C4-2B (cell line): ENCODE measurements around the gene ABT1.

ENCODE experiments used
- H3K27ac ChIP-seq: fragments of 450-650 bp; 2 replicates; pipeline ENCODE4 v1.5.1; 2017
- ZFX ChIP-seq: fragments of 450-650 bp; IDR thresholded peaks from 2 replicates; pipeline ENCODE4 v1.6.1; 2017
- TF ChIP-seq, protein P1 (sequence below): fragments of 450-650 bp; conservative IDR thresholded peaks from 2 replicates; pipeline ENCODE4 v1.5.1; 2017; ENCODE audit warnings: mild to moderate bottlenecking

ABT1 gene

DNA sequence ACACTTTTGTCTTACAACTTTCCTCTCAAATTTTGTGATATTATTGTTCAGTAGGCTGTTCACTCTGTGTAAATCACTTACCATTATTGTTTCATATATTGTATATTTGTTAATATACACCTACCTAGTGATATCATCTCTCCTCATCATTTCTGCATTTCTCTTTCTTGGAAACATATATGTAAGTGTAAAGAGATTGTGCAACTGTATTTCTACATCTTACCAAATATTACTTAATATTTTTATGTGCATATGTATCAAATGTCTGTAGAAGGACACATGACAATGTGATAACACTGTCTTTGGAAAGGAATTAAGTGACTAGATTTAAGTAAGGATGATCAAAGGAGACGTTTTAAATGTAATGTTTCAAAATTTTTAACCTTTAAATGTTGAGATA lies 32.6 kb downstream of the ABT1 start:
- TF ChIP-seq ZFX: no peak
- TF ChIP-seq, protein P1, sequence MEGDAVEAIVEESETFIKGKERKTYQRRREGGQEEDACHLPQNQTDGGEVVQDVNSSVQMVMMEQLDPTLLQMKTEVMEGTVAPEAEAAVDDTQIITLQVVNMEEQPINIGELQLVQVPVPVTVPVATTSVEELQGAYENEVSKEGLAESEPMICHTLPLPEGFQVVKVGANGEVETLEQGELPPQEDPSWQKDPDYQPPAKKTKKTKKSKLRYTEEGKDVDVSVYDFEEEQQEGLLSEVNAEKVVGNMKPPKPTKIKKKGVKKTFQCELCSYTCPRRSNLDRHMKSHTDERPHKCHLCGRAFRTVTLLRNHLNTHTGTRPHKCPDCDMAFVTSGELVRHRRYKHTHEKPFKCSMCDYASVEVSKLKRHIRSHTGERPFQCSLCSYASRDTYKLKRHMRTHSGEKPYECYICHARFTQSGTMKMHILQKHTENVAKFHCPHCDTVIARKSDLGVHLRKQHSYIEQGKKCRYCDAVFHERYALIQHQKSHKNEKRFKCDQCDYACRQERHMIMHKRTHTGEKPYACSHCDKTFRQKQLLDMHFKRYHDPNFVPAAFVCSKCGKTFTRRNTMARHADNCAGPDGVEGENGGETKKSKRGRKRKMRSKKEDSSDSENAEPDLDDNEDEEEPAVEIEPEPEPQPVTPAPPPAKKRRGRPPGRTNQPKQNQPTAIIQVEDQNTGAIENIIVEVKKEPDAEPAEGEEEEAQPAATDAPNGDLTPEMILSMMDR: no peak
- H3K27ac ChIP-seq: no peak overlapping the region

DNA sequence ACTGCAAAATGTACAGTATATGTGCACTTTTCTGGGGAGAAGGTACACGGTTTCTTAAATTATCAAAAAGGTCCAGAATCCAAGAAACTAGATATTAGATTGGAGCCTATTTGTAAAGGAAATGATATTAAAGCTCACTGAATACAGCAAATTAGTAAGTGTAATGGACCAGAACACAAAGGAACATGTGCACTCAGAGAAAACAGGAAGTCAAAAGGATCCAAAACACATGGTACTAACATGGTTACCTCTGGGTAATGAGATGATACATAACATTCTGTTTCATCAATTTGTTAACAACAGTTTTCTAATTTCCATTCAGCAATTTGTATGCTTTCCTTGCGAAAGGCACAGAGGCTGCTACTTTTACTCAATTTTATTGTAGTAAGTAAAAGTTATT lies 44.1 kb downstream of the ABT1 start:
- no peak overlapping the region for H3K27ac ChIP-seq
- TF ChIP-seq, protein P1: no peak
- TF ChIP-seq ZFX: no peak

DNA sequence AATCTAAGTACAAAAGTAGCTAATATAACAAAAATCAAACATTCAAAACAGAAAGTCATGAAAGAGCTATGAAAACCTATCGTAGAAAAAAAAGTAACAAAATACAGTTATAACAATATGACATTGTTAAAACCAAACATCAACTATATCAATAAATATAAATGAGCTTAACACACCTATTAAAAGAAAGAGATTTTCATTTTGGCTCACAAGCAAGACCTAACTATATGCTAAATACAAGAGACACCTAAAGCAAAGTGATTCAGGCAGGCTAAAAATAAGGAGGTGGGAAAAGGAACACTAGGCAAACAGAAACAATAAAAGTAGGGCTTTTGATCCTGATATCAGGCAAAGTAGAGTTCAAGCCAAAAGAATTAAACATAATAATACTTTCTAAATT lies 49.3 kb downstream of the ABT1 start:
- TF ChIP-seq, protein P1: no peak
- TF ChIP-seq ZFX: no peak

More for the DNA sequence above, 49.3 kb downstream of the ABT1 start:
- no peak overlapping the region for H3K27ac ChIP-seq
